Fibroblast of lung (primary cell): ENCODE results near the gene ASAP2. TPM values are rescaled to one million over a fixed set of nuclear protein-coding genes. Genes with fewer than 3 reads are reported as not detected.

Experiments used
- DNase-seq, 2 donors: peaks; one replicate each; pipeline versions ENCODE4 v3.0.0 to v3.0.0-alpha.2; 2010; ENCODE audit warnings: low read depth in 2 of 2
- H2AFZ ChIP-seq: 2 replicates; pipeline ENCODE4 v1.5.1; 2012; ENCODE audit warnings: low read length, control low read depth, inconsistent platforms
- H3K27ac ChIP-seq: 2 replicates; pipeline ENCODE4 v1.5.1; 2011; ENCODE audit warnings: low read length, control low read depth; ENCODE audit not compliant: insufficient read depth
- H3K27me3 ChIP-seq: 2 replicates; pipeline ENCODE4 v1.5.1; 2011; ENCODE audit warnings: mild to moderate bottlenecking, low read length; ENCODE audit not compliant: control insufficient read depth, insufficient read depth
- H3K36me3 ChIP-seq: 2 replicates; pipeline ENCODE4 v1.5.1; 2011; ENCODE audit warnings: low read length; ENCODE audit not compliant: control insufficient read depth, insufficient read depth
- H3K4me1 ChIP-seq: 2 replicates; pipeline ENCODE4 v1.5.1; 2011; ENCODE audit warnings: low read length; ENCODE audit not compliant: control insufficient read depth, insufficient read depth; ENCODE audit errors: extremely low read depth
- H3K4me2 ChIP-seq: 2 replicates; pipeline ENCODE4 v1.5.1; 2011; ENCODE audit warnings: low read length, control low read depth; ENCODE audit not compliant: insufficient read depth; ENCODE audit errors: extremely low read depth
- H3K4me3 ChIP-seq, 4 experiments: fragments of 200-600 bp in 1 of 4; sonication (generic) in 1 of 4; replicated peaks in 1 of 4; 2 replicates each; pipeline ENCODE4 v1.5.1; 2011 to 2016; ENCODE audit warnings: low read length in 4 of 4, low read depth in 3 of 4, mild to moderate bottlenecking in 3 of 4, control low read depth in 2 of 4, inconsistent platforms in 1 of 4, mixed read lengths in 1 of 4; ENCODE audit not compliant: insufficient read depth in 1 of 4; ENCODE audit errors: control extremely low read depth in 1 of 4
- H3K79me2 ChIP-seq: 2 replicates; pipeline ENCODE4 v1.5.1; 2012; ENCODE audit warnings: mild to moderate bottlenecking, low read length, inconsistent platforms; ENCODE audit not compliant: control insufficient read depth, insufficient read depth
- H3K9ac ChIP-seq: 2 replicates; pipeline ENCODE4 v1.5.1; 2011; ENCODE audit warnings: mild to moderate bottlenecking, low read length, control low read depth; ENCODE audit not compliant: insufficient read depth
- H3K9me3 ChIP-seq: 2 replicates; pipeline ENCODE4 v1.5.1; 2012; ENCODE audit warnings: low read depth, low read length; ENCODE audit not compliant: control insufficient read depth, insufficient read depth
- H4K20me1 ChIP-seq: 2 replicates; pipeline ENCODE4 v1.5.1; 2011; ENCODE audit warnings: low read length; ENCODE audit not compliant: control insufficient read depth, insufficient read depth; ENCODE audit errors: extremely low read depth
- CTCF ChIP-seq, 2 donors: IDR thresholded peaks in 1 of 2; conservative IDR thresholded peaks in 1 of 2; 1 replicate in 1 of 2; 2 replicates in 1 of 2; pipeline ENCODE4 v1.5.1; 2011 to 2012; ENCODE audit warnings: low read length in 2 of 2, control low read depth in 1 of 2, inconsistent platforms in 1 of 2, low read depth in 1 of 2, mild to moderate bottlenecking in 1 of 2
- EZH2 ChIP-seq: IDR thresholded peaks from 2 replicates; pipeline ENCODE4 v1.5.1; 2012; ENCODE audit warnings: low read length, control low read depth, mild to moderate bottlenecking; ENCODE audit errors: missing control alignments
- polyA plus RNA-seq, 2 donors: library from polyadenylated mRNA; depleted of rRNA in 1 of 2; stranded (reverse) in 1 of 2; unstranded in 1 of 2; fragments of >200 nt; gene quantifications; 2 replicates each; pipeline ENCODE4 v1.2.1, GENCODE V29; 2011 to 2012; ENCODE audit warnings: missing spikeins in 1 of 2
- total RNA-seq: library from RNA; depleted of rRNA; stranded (reverse); fragments of >200 nt; gene quantifications from 2 replicates; pipeline ENCODE4 v1.2.1, GENCODE V29; 2014

ASAP2 gene
- total and polyA plus RNA-seq, 2 donors (not counting 1 experiment from before 2014, with no cell fraction given), result 19.2 to 19.9 TPM

GRCh38 chr2:9434489-9434888, 227.9 kb downstream of the ASAP2 start:
- H3K36me3 ChIP-seq, result peaks cover 2% of the 10 kb centered on the region

GRCh38 chr2:9439536-9439935, 232.9 kb downstream of the ASAP2 start:
- Histone ChIP-seq H2AFZ (no peak overlapping the region), H3K4me1 (peaks cover 10% of the 10 kb centered on the region), H3K9ac (no peak overlapping the region), H3K4me3 (no peak overlapping the region), H3K27me3 (no peaks in the 10 kb centered on the region), H3K9me3 (no peaks in the 10 kb centered on the region), H3K4me2 (peak overlapping the region; percentile 4), H3K36me3 (peaks cover 7% of the 10 kb centered on the region), H4K20me1 (no peaks in the 10 kb centered on the region), H3K27ac (peak overlapping the region; percentile 66), H3K79me2 (no peaks in the 10 kb centered on the region)
- TF ChIP-seq CTCF (conservative IDR thresholded peaks at IDR 0.05 in 1 of 2, IDR thresholded peaks at IDR 0.05 in 1 of 2; ENCODE audit: low read depth in 1 of 2, low read length in 2 of 2) (no peak), EZH2 (no peak)
- peak in 1 of 2 donors; percentile 24 for DNase-seq

More at GRCh38 chr2:9434489-9434888, 227.9 kb downstream of the ASAP2 start:
- Histone ChIP-seq H3K79me2 (no peaks in the 10 kb centered on the region), H3K4me2 (no peak overlapping the region), H4K20me1 (no peaks in the 10 kb centered on the region), H3K9me3 (no peaks in the 10 kb centered on the region), H3K9ac (no peak overlapping the region), H2AFZ (no peak overlapping the region), H3K4me3 (no peak overlapping the region), H3K27me3 (no peaks in the 10 kb centered on the region), H3K4me1 (peaks cover 4% of the 10 kb centered on the region), H3K27ac (no peak overlapping the region)
- TF ChIP-seq CTCF (conservative IDR thresholded peaks at IDR 0.05 in 1 of 2, IDR thresholded peaks at IDR 0.05 in 1 of 2; ENCODE audit: low read depth in 1 of 2, low read length in 2 of 2), result no peak
- TF ChIP-seq EZH2, result no peak
- DNase-seq, result no peak

GRCh38 chr2:9440058-9440727, 233.6 kb downstream of the ASAP2 start:
- DNase-seq, result peak; percentile 63 to 67
- no peaks in the 10 kb centered on the region for H3K9me3 ChIP-seq

More at GRCh38 chr2:9440058-9440727, 233.6 kb downstream of the ASAP2 start:
- Histone ChIP-seq H4K20me1 (no peaks in the 10 kb centered on the region), H2AFZ (no peak overlapping the region), H3K27me3 (no peaks in the 10 kb centered on the region), H3K4me3 (no peak overlapping the region), H3K9ac (no peak overlapping the region), H3K36me3 (peaks cover 7% of the 10 kb centered on the region), H3K27ac (peak overlapping the region; percentile 66), H3K79me2 (no peaks in the 10 kb centered on the region), H3K4me1 (peaks cover 10% of the 10 kb centered on the region), H3K4me2 (peak overlapping the region; percentile 4)
- TF ChIP-seq EZH2, result no peak
